ENCODE measurements around the gene UFL1. TPM values are rescaled to one million over a fixed set of nuclear protein-coding genes. Genes with fewer than 3 reads are reported as not detected.

The UFL1 gene
- polyA plus RNA-seq, 1 donor (not counting 4 experiments of a cell fraction or from before 2014, with no cell fraction given): 13.1 TPM

GRCh38 chr6:96562886-96563285 is 41.3 kb downstream of the UFL1 start, which contains the start of gene FHL5:
Gene FHL5, plus strand, starts transcription at chr6:96563128. Its CDS starts 40,486 bp downstream, at chr6:96603614.
- Histone ChIP-seq H3K27ac (ENCODE audit: control insufficient read depth, insufficient read depth, low read length) (no peak within 1 kb of the TSS), H3K9me1 (ENCODE audit: control insufficient read depth, extremely low read depth, insufficient read depth, low read length) (no peaks in the 10 kb centered on the region), H3K79me2 (ENCODE audit: control insufficient read depth, insufficient read depth, low read length) (no peaks in the 10 kb centered on the region), H4K20me1 (ENCODE audit: control insufficient read depth, extremely low read depth, insufficient read depth, low read length) (no peaks in the 10 kb centered on the region), H2AFZ (ENCODE audit: control insufficient read depth, low read length) (no peak within 1 kb of the TSS), H3K9me3 (ENCODE audit: control insufficient read depth, low read depth, low read length) (no peaks in the 10 kb centered on the region), H3K9ac (ENCODE audit: control insufficient read depth, extremely low read depth, insufficient read depth, low read length) (no peak within 1 kb of the TSS), H3K36me3 (ENCODE audit: control insufficient read depth in 2 of 2, extremely low read depth in 1 of 2, insufficient read depth in 2 of 2, low read length in 2 of 2) (no peaks in the 10 kb centered on the region), H3K4me2 (ENCODE audit: control insufficient read depth, extremely low read depth, insufficient read depth, low read depth, low read length) (no peak within 1 kb of the TSS), H3K4me1 (ENCODE audit: control insufficient read depth, extremely low read depth, insufficient read depth, low read length) (no peaks in the 10 kb centered on the region), H3K27me3 (ENCODE audit: control insufficient read depth, extremely low read depth, insufficient read depth, low read length) (no peaks in the 10 kb centered on the region), H3K4me3 (ENCODE audit: control insufficient read depth in 2 of 3, extremely low read depth in 1 of 3, insufficient read depth in 2 of 3, low read depth in 1 of 3, low read length in 3 of 3) (no peak within 1 kb of the TSS)
- no peak for FAIRE-seq
- DNase-seq (ENCODE audit: low read depth, low spot score): no peak
- dilution Hi-C loops (cut with MboI; ENCODE audit: extremely low pct_ligation_motif_present, low sequenced_read_pairs): no loop called here
- TF ChIP-seq EZH2 (IDR thresholded peaks at IDR 0.05; ENCODE audit: low read length) (no peak), CTCF (optimal IDR thresholded peaks at IDR 0.05 in 1 of 3, IDR thresholded peaks at IDR 0.05 in 1 of 3, conservative IDR thresholded peaks at IDR 0.05 in 1 of 3; ENCODE audit: extremely low read depth in 1 of 3, insufficient read depth in 2 of 3, low read length in 3 of 3) (no peak)

GRCh38 chr6:96563853-96564252 is 42.2 kb downstream of the UFL1 start:
- Histone ChIP-seq H2AFZ (ENCODE audit: control insufficient read depth, low read length) (no peak overlapping the region), H4K20me1 (ENCODE audit: control insufficient read depth, extremely low read depth, insufficient read depth, low read length) (no peaks in the 10 kb centered on the region), H3K36me3 (ENCODE audit: control insufficient read depth in 2 of 2, extremely low read depth in 1 of 2, insufficient read depth in 2 of 2, low read length in 2 of 2) (no peaks in the 10 kb centered on the region), H3K9me3 (ENCODE audit: control insufficient read depth, low read depth, low read length) (no peaks in the 10 kb centered on the region), H3K27ac (ENCODE audit: control insufficient read depth, insufficient read depth, low read length) (no peak overlapping the region), H3K4me1 (ENCODE audit: control insufficient read depth, extremely low read depth, insufficient read depth, low read length) (no peaks in the 10 kb centered on the region), H3K9ac (ENCODE audit: control insufficient read depth, extremely low read depth, insufficient read depth, low read length) (no peak overlapping the region), H3K4me3 (ENCODE audit: control insufficient read depth in 2 of 3, extremely low read depth in 1 of 3, insufficient read depth in 2 of 3, low read depth in 1 of 3, low read length in 3 of 3) (no peak overlapping the region), H3K4me2 (ENCODE audit: control insufficient read depth, extremely low read depth, insufficient read depth, low read depth, low read length) (no peak overlapping the region), H3K27me3 (ENCODE audit: control insufficient read depth, extremely low read depth, insufficient read depth, low read length) (no peaks in the 10 kb centered on the region), H3K9me1 (ENCODE audit: control insufficient read depth, extremely low read depth, insufficient read depth, low read length) (no peaks in the 10 kb centered on the region), H3K79me2 (ENCODE audit: control insufficient read depth, insufficient read depth, low read length) (no peaks in the 10 kb centered on the region)
- dilution Hi-C loops (cut with MboI; ENCODE audit: extremely low pct_ligation_motif_present, low sequenced_read_pairs): no loop called here
- TF ChIP-seq CTCF (optimal IDR thresholded peaks at IDR 0.05 in 1 of 3, IDR thresholded peaks at IDR 0.05 in 1 of 3, conservative IDR thresholded peaks at IDR 0.05 in 1 of 3; ENCODE audit: extremely low read depth in 1 of 3, insufficient read depth in 2 of 3, low read length in 3 of 3) (no peak), EZH2 (IDR thresholded peaks at IDR 0.05; ENCODE audit: low read length) (no peak)
- DNase-seq (ENCODE audit: low read depth, low spot score) (no peak), FAIRE-seq (no peak)
